Hepatocyte (in vitro differentiated cells): ENCODE data around the gene SNPH. TPM values are rescaled to one million over a fixed set of nuclear protein-coding genes. Genes with fewer than 3 reads are reported as not detected.

Source experiments
- DNase-seq: peaks from one replicate; pipeline ENCODE4 v3.0.0-alpha.2; 2016; ENCODE audit warnings: low spot score
- H2AFZ ChIP-seq: fragments of 200-600 bp; sonication (generic); 2 replicates; pipeline ENCODE4 v1.6.0; 2016; ENCODE audit warnings: antibody characterized with exemption, mild to moderate bottlenecking
- H3K27ac ChIP-seq: fragments of 200-600 bp; sonication (generic); 2 replicates; pipeline ENCODE4 v1.5.1; 2016; ENCODE audit warnings: mild to moderate bottlenecking
- H3K27me3 ChIP-seq: fragments of 200-600 bp; sonication (generic); 2 replicates; pipeline ENCODE4 v1.6.1; 2016
- H3K36me3 ChIP-seq: fragments of 200-600 bp; sonication (generic); replicated peaks from 2 replicates; pipeline ENCODE4 v1.5.1; 2016; ENCODE audit warnings: low read depth; ENCODE audit not compliant: insufficient read depth
- H3K4me1 ChIP-seq: fragments of 200-600 bp; sonication (generic); 2 replicates; pipeline ENCODE4 v1.5.1; 2016; ENCODE audit warnings: mild to moderate bottlenecking, moderate library complexity; ENCODE audit not compliant: insufficient read depth
- H3K4me2 ChIP-seq: fragments of 200-600 bp; sonication (generic); 2 replicates; pipeline ENCODE4 v1.6.0; 2016
- H3K4me3 ChIP-seq: fragments of 200-600 bp; sonication (generic); 2 replicates; pipeline ENCODE4 v1.5.1; 2016; ENCODE audit warnings: mild to moderate bottlenecking
- H3K79me2 ChIP-seq: fragments of 200-600 bp; sonication (generic); 2 replicates; pipeline ENCODE4 v1.6.0; 2017; ENCODE audit warnings: mild to moderate bottlenecking
- H3K9me2 ChIP-seq: fragments of 200-600 bp; sonication (generic); replicated peaks from 2 replicates; pipeline ENCODE4 v1.6.0; 2017; ENCODE audit warnings: mild to moderate bottlenecking; ENCODE audit not compliant: insufficient read depth
- H3K9me3 ChIP-seq: fragments of 200-600 bp; sonication (generic); 2 replicates; pipeline ENCODE4 v1.5.1; 2016; ENCODE audit warnings: low read depth, mild to moderate bottlenecking
- H4K20me1 ChIP-seq: fragments of 200-600 bp; sonication (generic); 2 replicates; pipeline ENCODE4 v1.6.0; 2016; ENCODE audit warnings: mild to moderate bottlenecking; ENCODE audit not compliant: insufficient read depth, poor library complexity, severe bottlenecking
- EZH2 ChIP-seq: fragments of 200-600 bp; sonication (generic); IDR thresholded peaks from 2 replicates; pipeline ENCODE4 v1.6.1; 2016; ENCODE audit warnings: antibody characterized with exemption, mild to moderate bottlenecking, borderline replicate concordance
- EZH2phosphoT487 ChIP-seq: fragments of 200-600 bp; sonication (generic); IDR thresholded peaks from one replicate; pipeline ENCODE4 v1.6.1; 2018; ENCODE audit warnings: antibody characterized with exemption, mild to moderate bottlenecking, low read depth, moderate library complexity; ENCODE audit not compliant: unreplicated experiment, severe bottlenecking
- WGBS: methylation state at CpG from one replicate; pipeline ENCODE4 v1.1.6; 2016; ENCODE audit warnings: low lambda C conversion rate; ENCODE audit errors: missing lambda C conversion rate; 5-methylcytosine and 5-hydroxymethylcytosine counted together
- polyA plus RNA-seq: library from polyadenylated mRNA; unstranded; fragments of >200 nt; fragmentation: Nextera tagmentation; extraction: Ambion mirVana; gene quantifications from 2 replicates; pipeline ENCODE4 v1.2.1, GENCODE V29; 2016
- total RNA-seq: library from RNA; depleted of rRNA; stranded (reverse); fragments of >200 nt; gene quantifications from 2 replicates; pipeline ENCODE4 v1.2.3, GENCODE V29; 2014
- TF ChIP-seq, protein P1 (sequence below): fragments of 200-600 bp; sonication (generic); IDR thresholded peaks from 2 replicates; pipeline ENCODE4 v1.5.1; 2016; ENCODE audit warnings: antibody characterized with exemption, mild to moderate bottlenecking; ENCODE audit not compliant: poor library complexity

Gene SNPH
- total and polyA plus RNA-seq, 2 experiments from 2014 or later = 2.3 to 3.7 TPM

DNA sequence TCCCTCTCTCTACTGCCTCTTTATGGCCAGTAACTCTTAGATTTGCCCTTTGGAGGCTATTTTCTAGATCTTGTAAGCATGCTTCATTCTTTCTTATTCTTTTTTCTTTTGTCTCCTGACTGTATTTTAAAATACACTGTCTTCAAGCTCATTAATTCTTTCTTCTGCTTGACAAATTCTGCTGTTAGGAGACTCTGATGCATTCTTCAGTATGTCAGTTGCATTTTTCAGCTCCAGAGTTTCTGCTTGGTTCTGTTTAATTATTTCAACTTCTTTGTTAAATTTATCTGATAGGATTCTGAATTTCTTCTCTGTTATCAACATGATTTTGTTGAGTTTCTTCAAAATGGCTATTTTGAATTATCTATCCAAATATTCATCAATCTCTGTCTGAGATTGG, 87.9 kb downstream of the SNPH start:
- no peaks in the 10 kb centered on the region for H4K20me1 ChIP-seq
- H3K27ac ChIP-seq = no peak overlapping the region
- no peak for DNase-seq
- TF ChIP-seq EZH2phosphoT487 = no peak
- TF ChIP-seq, protein P1, sequence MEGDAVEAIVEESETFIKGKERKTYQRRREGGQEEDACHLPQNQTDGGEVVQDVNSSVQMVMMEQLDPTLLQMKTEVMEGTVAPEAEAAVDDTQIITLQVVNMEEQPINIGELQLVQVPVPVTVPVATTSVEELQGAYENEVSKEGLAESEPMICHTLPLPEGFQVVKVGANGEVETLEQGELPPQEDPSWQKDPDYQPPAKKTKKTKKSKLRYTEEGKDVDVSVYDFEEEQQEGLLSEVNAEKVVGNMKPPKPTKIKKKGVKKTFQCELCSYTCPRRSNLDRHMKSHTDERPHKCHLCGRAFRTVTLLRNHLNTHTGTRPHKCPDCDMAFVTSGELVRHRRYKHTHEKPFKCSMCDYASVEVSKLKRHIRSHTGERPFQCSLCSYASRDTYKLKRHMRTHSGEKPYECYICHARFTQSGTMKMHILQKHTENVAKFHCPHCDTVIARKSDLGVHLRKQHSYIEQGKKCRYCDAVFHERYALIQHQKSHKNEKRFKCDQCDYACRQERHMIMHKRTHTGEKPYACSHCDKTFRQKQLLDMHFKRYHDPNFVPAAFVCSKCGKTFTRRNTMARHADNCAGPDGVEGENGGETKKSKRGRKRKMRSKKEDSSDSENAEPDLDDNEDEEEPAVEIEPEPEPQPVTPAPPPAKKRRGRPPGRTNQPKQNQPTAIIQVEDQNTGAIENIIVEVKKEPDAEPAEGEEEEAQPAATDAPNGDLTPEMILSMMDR = no peak
- no peak for TF ChIP-seq EZH2
- no peaks in the 10 kb centered on the region for H3K9me3 ChIP-seq
- H3K4me3 ChIP-seq = no peak overlapping the region
- no peaks in the 10 kb centered on the region for H3K9me2 ChIP-seq
- H2AFZ ChIP-seq = no peak overlapping the region
- peaks cover 11% of the 10 kb centered on the region for H3K79me2 ChIP-seq
- H3K27me3 ChIP-seq = no peaks in the 10 kb centered on the region
- no peaks in the 10 kb centered on the region for H3K4me1 ChIP-seq
- no peak overlapping the region for H3K4me2 ChIP-seq
- H3K36me3 ChIP-seq = no peaks in the 10 kb centered on the region

DNA sequence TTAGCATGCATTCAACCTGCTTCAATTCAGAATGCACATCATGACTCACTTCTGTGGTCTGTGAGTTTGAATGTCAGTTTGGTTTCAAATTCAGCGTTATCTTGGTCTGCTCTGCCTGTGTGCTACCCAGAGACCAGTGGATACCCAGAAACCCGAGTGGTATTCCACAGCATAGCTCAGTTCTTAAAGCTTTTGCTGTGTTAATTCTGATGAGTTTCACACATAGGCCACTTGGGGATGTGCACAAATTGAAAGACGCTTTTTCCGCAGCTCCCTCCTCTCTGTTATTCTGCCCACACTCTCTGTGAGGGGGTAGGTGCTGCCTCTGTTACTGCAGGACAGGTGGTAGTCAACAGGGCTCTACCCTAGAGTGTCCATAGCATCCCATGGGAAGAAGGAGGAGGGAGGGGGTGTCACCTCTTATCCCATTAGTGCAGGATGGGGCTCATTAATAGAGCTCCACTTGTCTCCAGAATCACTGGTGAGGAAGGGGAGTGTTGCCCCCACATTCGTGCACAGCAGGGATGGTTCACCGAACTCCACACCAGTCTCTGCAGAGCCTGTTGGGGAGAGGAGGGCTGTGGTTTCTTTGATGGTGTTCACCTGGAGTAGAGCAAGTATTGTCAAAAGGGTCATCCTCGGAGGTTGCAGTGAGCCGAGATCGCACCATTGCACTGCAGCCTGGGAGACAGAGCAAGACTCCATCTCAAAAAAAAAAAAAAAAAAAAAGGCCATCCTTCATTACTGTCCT, 92.0 kb downstream of the SNPH start:
- Histone ChIP-seq H3K27me3 (no peaks in the 10 kb centered on the region), H3K4me1 (no peaks in the 10 kb centered on the region), H3K4me3 (no peak overlapping the region), H2AFZ (no peak overlapping the region), H3K4me2 (no peak overlapping the region), H3K36me3 (no peaks in the 10 kb centered on the region), H3K27ac (no peak overlapping the region), H3K79me2 (peaks cover 5% of the 10 kb centered on the region), H4K20me1 (no peaks in the 10 kb centered on the region), H3K9me2 (no peaks in the 10 kb centered on the region), H3K9me3 (no peaks in the 10 kb centered on the region)
- DNase-seq = no peak
- 97% methylated on average over 9 of the region's 9 CpGs for WGBS
- TF ChIP-seq, protein P1 = no peak
- no peak for TF ChIP-seq EZH2
- TF ChIP-seq EZH2phosphoT487 = no peak

Other genes with a start within 250 kb of the SNPH start
- gene PSMF1, start 147.7 kb upstream of the SNPH start, total RNA-seq = 65.2 and 97.3 TPM in 2 replicates
- gene PSMF1, start 147.7 kb upstream of the SNPH start, polyA plus RNA-seq = 125 and 126 TPM in 2 replicates
- 5.2 and 9.4 TPM in 2 replicates for gene TMEM74B, start 81.3 kb upstream of the SNPH start, total RNA-seq
- 5.5 and 7.3 TPM in 2 replicates for gene TMEM74B, start 81.3 kb upstream of the SNPH start, polyA plus RNA-seq
- gene C20orf202, start 62.8 kb upstream of the SNPH start, total RNA-seq = 1.4 and 1.6 TPM in 2 replicates
- gene C20orf202, start 62.8 kb upstream of the SNPH start, polyA plus RNA-seq = 0.35 and 0.84 TPM in 2 replicates
- not detected in 2 replicates for gene RAD21L1, start 40.2 kb upstream of the SNPH start, total RNA-seq
- gene RAD21L1, start 40.2 kb upstream of the SNPH start, polyA plus RNA-seq = not detected in 2 replicates
- gene SDCBP2, start 62.8 kb downstream of the SNPH start, total RNA-seq = 57.2 and 64.1 TPM in 2 replicates
- gene SDCBP2, start 62.8 kb downstream of the SNPH start, polyA plus RNA-seq = 74.4 and 83.3 TPM in 2 replicates
- gene FKBP1A, start 126.8 kb downstream of the SNPH start, total RNA-seq = 99.5 and 121 TPM in 2 replicates
- 149 and 161 TPM in 2 replicates for gene FKBP1A, start 126.8 kb downstream of the SNPH start, polyA plus RNA-seq
- gene NSFL1C, start 200.6 kb downstream of the SNPH start, total RNA-seq = 36.0 and 42.5 TPM in 2 replicates
- 92.4 and 98.8 TPM in 2 replicates for gene NSFL1C, start 200.6 kb downstream of the SNPH start, polyA plus RNA-seq
- gene SIRPB2, start 225.1 kb downstream of the SNPH start, total RNA-seq = not detected in 2 replicates
- gene SIRPB2, start 225.1 kb downstream of the SNPH start, polyA plus RNA-seq = not detected in 2 replicates